GM12865 (cell line): Measurements from ENCODE around the gene AFF2.

ENCODE experiments used
- DNase-seq: peaks from one replicate; pipeline ENCODE4 v3.0.0; 2010; ENCODE audit warnings: low read depth
- H3K4me3 ChIP-seq: 2 replicates; pipeline ENCODE4 v1.5.1; 2011; ENCODE audit warnings: mild to moderate bottlenecking, low read depth, low read length, control low read depth
- TF ChIP-seq, protein P1 (sequence below): IDR thresholded peaks from 2 replicates; pipeline ENCODE4 v1.5.1; 2011; ENCODE audit warnings: low read length, control low read depth, low read depth, inconsistent platforms; ENCODE audit not compliant: insufficient read depth; ENCODE audit errors: missing control alignments

The AFF2 gene

DNA sequence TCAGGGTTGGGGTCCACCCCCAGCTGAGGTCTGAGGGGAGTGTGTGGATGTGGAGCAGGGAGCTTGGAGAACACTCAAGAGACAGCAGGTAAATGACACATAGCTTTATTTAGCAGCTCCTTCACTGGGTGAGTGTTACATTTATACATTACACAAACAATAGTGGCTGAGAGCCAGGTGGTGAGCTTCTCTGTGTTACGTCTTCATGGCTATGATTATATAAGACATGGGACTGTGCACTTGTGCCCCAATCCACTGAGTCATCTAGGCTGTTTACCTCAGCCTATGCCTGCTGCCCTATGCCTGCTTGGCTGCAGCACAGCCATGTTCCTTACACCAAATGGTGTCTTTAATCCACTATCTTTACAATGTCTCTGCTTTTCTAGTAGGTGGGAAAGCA lies 459.6 kb downstream of the AFF2 start:
- no peak for DNase-seq
- H3K4me3 ChIP-seq, result no peak overlapping the region
- TF ChIP-seq, protein P1, sequence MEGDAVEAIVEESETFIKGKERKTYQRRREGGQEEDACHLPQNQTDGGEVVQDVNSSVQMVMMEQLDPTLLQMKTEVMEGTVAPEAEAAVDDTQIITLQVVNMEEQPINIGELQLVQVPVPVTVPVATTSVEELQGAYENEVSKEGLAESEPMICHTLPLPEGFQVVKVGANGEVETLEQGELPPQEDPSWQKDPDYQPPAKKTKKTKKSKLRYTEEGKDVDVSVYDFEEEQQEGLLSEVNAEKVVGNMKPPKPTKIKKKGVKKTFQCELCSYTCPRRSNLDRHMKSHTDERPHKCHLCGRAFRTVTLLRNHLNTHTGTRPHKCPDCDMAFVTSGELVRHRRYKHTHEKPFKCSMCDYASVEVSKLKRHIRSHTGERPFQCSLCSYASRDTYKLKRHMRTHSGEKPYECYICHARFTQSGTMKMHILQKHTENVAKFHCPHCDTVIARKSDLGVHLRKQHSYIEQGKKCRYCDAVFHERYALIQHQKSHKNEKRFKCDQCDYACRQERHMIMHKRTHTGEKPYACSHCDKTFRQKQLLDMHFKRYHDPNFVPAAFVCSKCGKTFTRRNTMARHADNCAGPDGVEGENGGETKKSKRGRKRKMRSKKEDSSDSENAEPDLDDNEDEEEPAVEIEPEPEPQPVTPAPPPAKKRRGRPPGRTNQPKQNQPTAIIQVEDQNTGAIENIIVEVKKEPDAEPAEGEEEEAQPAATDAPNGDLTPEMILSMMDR, result no peak

DNA sequence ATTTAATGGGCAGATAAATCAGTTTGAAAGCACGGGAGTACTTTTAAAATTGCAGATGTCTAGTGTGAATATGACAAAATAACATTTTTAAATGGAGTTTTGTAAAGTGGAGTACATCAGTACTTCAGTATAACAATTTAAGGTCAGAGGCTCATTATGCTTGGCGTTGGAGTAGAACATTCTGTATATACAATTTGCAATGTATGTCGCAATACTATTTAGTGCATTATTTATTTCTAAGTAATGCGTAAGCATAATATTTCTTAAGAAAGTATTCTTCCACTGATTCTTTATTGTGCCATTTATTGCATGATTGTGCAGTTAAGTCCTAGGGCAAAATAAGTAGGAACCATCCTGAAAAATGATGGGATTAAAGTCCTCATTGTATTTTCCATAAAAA lies 461.6 kb downstream of the AFF2 start:
- DNase-seq, result no peak
- TF ChIP-seq, protein P1, result no peak
- no peak overlapping the region for H3K4me3 ChIP-seq

DNA sequence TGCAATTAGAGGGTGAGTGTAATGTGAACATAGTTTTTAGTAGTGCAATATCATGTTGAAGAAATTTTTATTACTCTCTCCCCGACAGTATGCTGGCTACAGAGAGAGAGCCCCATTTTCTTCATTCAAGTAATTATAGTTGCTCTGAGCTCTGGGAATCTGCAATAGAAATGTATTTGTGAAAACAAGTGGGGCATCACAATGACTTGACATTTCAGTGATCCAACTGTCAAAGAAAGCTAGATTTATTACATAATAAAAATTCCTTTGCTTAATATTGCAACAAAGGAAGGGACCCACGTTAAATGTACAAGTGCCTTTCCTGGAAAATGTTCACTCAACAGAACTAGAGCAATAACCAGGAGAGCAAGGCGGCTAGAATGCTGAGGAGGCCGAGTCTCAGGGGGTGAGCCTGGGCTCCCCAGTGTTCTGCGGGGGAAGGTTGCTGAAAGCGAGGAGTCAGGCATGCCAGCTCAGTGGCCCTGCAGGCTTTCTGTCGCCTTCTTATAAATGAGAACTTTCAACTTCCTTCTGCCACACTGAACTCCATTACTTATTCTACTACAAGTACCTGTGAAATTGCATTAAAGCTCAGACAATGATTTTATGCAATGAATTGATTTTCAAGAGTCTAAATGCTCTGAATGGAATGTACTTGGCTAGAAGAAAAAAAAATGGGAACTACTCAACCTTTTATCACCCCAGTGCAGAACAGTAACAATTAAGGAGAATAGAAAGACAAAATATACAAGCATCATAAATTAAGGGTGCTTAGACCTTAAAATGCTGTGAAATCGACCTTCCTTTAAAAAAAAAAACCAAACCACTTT lies 476.4 kb downstream of the AFF2 start:
- H3K4me3 ChIP-seq, result no peak overlapping the region
- DNase-seq, result no peak
- TF ChIP-seq, protein P1, result no peak

DNA sequence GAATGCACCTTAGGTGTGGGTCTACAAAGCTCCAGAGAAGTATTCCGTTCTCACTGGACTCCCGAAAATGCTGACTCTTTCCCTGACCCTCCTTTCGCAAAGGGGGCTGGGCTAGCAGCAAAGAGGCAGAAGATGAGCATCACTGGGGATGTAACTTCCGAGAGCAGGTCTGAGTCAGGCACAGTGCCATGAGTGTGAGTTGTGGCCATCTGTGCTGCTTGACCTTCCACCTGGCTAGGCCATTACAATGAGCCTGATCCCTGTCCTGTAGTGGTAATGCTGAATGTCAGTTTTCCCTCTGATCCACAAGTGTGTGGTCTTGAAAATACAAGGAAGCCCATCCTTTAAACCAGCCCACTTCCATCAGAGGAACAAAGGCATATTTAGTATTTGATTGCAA lies 479.4 kb downstream of the AFF2 start:
- TF ChIP-seq, protein P1, result no peak
- DNase-seq, result no peak
- H3K4me3 ChIP-seq, result no peak overlapping the region

DNA sequence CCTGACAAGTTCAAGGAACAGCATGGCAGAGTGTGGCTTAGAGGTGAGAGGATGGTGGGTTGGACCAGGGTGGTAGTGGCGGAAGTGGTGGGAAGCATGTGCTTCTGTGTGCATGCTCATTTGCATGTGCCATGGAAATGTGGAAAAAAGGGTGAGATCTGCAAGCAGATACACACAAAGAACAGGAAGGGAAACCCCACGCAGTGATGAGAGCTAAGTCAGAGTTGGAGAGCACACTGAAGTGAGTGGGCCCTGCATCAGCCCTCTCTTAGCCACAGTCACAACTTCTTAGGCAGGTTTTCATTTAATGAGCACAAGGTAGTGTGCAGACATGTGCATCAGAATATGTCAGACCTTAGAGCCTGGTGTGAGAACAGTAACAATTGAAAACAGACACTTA lies 483.8 kb downstream of the AFF2 start:
- TF ChIP-seq, protein P1, result no peak
- peak; percentile 9 for DNase-seq

DNA sequence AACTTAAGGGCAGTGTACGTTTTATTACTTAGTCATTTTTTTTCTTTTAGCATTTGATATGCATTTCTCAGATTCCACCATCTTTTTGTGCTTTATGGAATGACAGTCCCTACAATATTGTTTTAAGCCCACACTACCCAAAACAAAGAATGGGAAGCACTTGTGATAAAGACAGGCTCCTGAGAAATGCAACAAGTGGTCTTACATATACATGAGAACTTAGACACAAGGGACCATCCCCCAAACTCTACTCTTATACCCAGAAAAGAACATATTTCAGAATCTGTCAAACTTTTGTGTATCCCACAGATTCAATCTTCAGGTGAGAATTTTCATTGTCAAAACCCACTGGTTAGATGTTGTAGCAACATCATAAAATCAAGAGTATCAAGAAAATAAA lies 491.1 kb downstream of the AFF2 start:
- DNase-seq, result no peak
- TF ChIP-seq, protein P1, result no peak
- H3K4me3 ChIP-seq, result no peak overlapping the region

More for the DNA sequence above, 483.8 kb downstream of the AFF2 start:
- H3K4me3 ChIP-seq, result no peak overlapping the region

DNA sequence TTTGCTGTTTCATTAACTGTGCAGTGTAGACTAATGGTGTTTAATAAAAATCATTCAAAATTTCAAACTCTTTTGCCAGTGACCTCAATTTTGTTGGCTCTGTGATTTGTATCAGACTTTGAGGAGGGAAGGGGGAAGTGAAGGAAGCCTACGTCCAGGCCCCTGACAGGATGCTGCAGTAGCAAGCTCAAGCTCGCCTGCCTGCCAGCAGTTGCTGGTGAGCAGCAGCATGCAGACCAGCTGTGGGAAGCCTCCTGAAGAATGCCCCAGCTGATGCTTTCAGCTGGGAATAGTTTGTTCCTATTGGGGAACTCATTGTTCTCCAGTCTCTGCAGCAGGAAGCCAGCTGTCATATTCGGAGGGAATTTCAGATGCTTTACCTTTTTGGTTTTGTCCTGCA lies 495.2 kb downstream of the AFF2 start:
- no peak overlapping the region for H3K4me3 ChIP-seq
- TF ChIP-seq, protein P1, result no peak
- DNase-seq, result peak; percentile 1
